OCI-LY7 (cell line): ENCODE measurements around the gene BASP1.

ENCODE experiments used
- CTCF ChIP-seq: fragments of 200-600 bp; sonication (generic); conservative IDR thresholded peaks from 2 replicates; pipeline ENCODE4 v1.5.1; 2014; ENCODE audit warnings: mild to moderate bottlenecking, antibody characterized with exemption, low read length, moderate library complexity, mixed read lengths
- EZH2phosphoT487 ChIP-seq: fragments of 200-600 bp; sonication (generic); IDR thresholded peaks from 2 replicates; pipeline ENCODE4 v1.6.1; 2018; ENCODE audit warnings: low read depth, borderline replicate concordance, mild to moderate bottlenecking, mixed run types, antibody characterized with exemption, low read length, moderate library complexity, mixed read lengths

- TF ChIP-seq CTCF, result no peak
- TF ChIP-seq EZH2phosphoT487, result no peak
Observed at GRCh38 chr5:17177501-17178372, 39.7 kb upstream of the BASP1 start.
